GM19099 (cell line): Measurements from ENCODE around the gene TIAM2.

Source experiments
- POLR2A ChIP-seq: IDR thresholded peaks from 3 replicates; pipeline ENCODE4 v1.6.1; 2011; ENCODE audit warnings: low read depth; ENCODE audit not compliant: insufficient read length; ENCODE audit errors: extremely low read depth

The TIAM2 gene

DNA sequence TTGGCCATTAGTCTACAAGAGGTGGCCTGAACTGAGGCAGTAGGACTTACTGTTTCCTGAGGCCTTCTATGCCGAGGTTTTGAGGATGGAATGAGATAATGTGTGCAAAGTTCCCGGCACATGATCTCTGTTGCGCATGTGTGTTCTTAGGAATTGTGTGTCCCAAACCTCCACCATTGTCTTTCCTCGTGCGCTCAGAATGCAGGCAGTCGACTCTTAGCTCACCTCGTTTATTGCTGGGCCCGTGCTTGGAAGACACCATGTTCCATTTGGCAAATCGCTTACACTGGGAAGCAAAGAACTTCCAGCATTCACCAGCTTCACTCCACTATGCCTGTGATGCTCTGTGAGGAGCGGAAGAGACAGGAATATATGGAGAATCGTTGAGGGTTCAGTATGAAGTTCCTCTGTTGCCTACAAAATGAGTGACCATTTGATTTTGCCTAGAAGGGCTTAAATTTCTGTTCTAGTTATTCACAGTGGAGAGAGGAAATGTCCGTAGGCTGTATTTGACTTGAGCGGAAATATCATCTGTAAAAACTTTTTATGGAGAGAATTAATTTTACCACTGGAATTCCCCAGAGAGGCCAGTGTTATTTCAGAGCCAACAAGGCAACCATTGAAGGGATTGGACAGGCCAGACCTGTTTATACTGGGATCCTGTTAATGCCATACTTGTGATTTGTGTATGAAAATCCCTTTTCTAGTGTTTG lies 193.0 kb downstream of the TIAM2 start:
- TF ChIP-seq POLR2A: no peak

DNA sequence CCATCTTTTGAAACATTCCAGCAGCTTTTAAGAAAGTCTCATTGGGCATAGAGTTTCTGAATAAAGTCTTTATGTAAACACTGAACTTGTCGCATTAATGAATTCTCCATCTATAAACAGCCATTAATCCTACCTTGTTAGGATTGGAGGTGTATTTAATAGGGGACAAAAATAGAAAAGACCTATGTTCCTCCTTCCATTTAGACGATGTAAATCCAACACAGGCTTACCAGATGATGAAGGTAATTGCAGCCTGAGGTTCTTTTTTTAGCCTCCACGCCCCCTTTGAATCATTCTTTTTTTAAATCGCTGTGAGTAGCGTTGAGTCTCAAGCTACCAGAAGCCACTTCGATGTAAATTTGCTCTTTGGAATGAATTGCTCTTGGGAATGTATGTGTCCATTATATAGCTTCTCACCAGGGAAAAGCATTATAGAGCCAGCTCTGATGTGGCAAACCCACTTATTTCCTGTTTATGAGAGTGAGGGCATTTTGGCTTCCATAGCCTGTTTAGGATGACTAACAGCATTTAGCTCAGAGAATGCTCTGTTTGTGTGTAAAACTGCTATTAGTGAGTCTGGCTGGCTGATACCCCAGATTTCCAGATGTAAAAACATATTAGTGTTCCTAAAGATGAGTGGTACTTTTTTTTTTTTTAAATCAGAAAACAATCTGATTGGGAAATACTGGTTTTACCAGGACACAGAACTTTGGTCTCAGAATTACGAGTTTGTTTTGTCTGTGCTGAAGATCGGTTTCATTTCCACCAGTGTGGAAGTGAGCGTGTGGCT lies 193.8 kb downstream of the TIAM2 start:
- no peak for TF ChIP-seq POLR2A

DNA sequence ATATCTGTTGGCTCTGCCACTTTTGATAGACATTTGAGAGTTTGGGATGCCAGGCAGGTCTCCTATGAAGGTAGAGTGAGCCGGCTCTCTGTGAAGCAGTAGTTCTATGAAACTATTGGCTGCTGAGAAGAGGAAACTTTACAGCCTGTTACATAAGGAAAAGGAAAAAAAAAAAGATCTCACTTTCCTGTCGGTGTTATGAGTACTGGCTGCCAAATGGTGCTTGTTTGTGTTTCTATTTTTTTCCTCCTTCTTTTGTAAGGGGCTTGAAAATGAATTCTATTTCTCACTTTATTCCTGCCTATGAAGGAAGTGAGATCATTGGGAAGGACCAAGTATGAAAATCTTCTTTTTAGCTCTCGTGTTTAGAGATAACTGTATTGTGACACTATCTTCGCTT lies 195.6 kb downstream of the TIAM2 start:
- no peak for TF ChIP-seq POLR2A

DNA sequence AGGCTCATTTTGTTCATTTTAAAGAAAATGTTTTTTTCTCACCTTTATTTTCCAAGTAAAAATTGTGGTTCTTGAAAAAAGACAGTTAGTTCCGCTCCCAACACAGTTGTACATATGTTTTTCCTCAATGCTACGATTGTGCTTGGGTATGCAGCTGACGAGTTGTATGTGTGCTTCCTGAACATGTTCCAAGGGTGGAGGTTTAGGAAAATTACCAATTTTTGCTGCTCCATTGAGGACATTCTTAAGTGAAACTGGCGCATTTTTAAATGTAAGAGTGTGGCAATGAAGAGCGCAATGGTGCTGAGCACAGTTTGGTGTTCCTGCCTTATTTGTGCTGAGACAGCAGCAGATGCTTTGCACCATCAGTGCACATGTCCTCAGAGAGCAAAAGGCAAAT lies 198.4 kb downstream of the TIAM2 start:
- no peak for TF ChIP-seq POLR2A

DNA sequence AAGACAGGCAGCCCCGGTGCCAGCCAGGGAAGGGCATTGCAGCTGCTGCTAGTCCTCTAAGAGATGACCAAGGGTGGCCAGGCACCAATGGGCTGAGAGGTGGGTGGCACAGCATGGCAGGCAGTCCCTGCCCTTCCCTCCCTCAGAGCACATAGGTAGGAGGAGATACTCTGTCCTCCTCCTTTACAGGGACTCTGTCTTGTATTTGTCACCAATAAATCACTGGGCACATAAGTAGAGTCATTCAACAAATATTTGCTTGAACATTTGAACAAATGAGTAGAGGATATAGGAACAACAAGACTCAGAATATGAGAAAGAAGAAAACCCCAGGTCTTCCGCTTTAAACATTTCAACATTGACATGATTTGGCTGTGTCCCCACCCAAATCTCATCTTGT lies 199.3 kb downstream of the TIAM2 start:
- no peak for TF ChIP-seq POLR2A

DNA sequence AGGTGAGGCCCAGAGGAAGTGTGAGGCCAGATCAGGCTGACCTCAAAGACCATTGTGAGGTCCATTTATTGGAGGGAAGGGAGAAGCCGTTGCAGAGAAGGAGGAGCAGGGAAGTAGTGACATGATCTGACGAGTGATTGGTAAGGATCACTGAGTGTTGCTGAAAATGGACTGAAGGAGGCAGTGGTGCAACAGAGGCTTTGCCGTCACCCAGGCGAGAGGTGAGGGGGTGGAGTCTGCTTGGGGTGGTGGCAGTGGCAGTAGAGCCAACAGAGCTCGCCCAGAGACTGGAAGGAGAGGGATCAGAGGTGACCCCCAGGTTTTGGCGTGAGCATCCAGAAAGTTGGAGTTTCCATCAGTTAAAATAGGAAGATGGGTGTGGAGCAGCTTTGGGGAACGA lies 200.8 kb downstream of the TIAM2 start:
- TF ChIP-seq POLR2A: no peak

DNA sequence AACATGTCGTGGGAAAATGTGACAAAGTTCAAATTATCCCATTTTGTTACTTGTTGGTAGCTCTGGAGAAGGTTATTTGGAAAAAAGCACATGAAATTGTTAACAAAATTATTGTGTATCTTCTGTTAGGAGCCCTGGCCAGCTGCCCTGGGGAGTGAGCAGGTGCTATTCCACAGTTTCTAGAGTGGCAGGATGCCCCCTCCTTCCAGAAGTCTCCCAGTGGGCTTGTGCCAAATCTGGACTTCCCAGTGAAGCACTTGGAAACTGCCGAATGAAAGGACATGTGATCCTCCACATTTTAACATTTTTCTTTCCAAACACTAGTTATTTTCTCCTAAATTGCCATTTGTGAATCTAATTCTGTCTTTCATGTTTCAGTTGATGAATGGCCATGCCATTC lies 201.8 kb downstream of the TIAM2 start:
- no peak for TF ChIP-seq POLR2A

DNA sequence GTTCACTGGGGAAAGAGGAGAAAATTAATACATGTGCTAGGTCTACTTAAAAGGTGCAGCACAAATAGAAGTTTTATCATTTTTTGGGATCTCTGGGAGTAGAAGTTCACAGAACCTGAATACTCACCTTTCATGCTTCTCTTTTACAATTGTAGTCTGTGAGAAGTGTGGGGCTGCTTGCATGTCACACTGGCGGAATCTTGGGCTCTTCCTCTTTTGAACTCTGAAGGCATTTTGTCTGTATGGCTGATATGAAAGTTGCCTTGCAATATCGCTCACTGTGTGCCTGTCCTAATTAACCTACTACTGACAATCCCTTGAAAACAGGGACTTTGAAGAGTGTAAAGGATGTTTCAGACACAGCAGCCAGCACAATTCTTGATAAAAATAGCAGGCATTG lies 202.8 kb downstream of the TIAM2 start:
- TF ChIP-seq POLR2A: no peak

DNA sequence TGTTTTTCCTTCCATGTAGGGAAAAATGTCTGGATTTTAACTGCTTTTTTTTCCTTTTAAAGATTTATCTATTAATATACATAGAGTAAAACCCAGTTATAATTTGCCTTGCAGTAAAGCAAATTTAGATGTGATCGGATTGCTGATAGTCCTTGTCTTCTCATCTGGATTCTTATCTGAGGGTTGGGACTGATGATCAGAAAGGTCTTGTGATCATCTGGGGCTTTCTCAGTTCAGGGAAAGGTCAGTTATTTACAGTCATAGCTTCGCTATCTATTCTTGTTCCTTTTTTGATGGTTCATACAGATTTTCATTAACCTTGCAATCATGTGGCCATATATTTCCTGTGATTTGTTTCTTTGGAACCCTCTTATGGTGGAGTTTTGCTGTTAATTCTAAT lies 204.9 kb downstream of the TIAM2 start:
- TF ChIP-seq POLR2A: no peak

DNA sequence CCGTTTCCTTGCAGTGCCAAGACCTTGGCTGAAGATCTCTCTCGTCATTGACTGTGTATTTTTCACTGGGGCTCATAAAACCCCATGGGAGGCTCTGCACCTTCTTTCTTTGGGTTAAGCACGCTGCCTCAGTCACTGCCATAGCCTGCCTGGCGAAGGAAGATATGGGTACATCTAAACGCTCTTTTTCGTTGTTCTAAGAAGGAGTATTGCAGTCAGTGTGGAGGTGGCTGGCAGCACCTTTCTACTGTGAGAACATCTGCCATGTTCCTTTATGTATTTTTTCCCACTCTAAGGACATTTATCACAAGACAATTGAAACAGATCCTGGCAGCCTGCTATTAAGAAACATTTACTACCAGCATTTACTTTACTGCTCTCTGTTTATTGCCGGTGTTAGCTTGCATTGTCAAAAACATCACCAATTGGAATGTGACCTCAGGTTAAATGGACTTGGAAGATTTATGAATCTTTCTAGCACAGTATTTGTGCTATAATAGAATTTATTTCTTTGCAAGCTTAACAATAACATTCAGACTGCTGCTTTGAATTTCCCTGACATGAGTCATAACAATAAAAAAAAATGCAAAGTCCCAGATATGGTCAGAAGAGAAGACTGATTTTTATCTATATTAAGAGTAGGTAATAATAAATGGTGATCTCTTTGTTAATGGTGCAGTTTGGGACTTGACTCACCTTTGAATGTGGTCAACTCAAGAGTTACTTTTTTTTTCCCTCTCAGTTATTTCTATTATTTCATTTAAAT lies 206.5 kb downstream of the TIAM2 start:
- no peak for TF ChIP-seq POLR2A

DNA sequence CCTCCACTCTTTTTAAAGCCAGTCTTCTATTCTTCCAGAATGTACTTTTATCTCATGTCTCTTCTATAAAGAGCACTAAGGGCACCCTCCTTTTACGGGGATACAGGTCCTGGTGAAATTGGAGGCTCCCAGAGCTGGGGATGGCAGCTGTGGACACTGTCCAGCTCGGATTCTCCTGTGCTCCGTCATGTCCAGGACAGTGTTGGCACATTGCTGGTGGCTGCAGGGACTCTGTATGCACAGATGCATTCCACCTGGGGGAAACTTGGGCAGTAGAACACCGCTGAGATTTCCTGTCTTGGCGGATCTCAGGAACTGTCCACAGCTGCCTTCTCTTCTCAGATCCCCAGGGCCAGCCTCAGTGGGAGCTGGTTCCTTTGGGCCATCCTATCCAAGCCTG lies 212.1 kb downstream of the TIAM2 start:
- no peak for TF ChIP-seq POLR2A

DNA sequence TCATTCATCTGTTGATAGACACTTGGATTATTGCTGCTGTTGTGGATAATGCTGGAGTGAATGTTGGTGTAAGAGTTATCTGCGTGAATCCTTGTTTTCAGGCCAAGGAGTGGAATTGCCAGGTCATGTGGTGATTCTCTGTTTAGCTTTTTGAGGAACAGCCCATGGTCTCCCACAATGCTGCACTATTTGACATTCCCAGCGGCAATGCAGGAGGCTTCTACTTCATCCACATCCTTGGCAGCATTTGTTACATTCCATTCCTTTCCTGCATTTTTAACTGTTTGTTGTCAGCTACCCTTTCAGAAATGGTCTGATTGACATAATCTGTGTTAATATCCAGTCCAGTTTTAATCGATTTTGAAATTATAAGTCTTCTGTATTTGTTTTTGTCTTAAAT lies 217.0 kb downstream of the TIAM2 start:
- TF ChIP-seq POLR2A: no peak

DNA sequence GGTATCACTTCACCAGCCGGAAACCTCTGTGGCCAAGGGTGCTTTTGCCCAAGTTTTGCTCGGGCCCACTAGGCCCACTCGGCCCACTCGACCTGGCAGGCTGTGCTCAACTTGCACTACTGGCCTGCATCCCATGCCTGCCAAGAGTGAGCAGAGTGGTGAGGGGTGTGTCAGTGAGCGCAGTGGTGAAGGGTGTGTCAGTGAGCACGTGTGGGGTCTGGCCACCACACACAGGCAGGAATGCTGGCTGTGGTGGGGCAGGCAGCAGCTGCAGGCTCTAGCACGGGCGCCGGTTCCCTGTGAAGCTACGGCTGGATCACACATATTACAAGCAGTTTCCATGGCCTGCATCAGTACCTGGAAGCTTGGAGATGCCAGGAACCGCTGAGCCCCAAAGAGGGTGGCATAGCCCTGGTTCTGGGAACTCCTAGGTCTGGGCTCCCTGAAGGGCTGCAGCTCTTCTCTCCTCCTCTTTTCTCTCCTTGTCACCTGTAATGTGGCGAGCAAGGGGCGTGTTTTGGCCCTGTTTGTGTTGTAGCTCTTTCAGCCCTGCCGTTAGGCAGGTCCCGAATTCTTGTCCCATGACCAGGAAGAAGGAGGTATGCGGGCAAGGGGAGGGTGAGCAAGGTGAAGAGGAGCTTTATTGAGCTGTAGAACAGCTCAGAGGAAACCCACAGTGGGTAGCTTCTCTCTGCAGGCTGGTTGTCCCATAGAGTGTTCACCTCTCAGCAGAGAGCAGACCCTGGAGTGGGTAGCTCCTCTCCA lies 217.7 kb downstream of the TIAM2 start:
- no peak for TF ChIP-seq POLR2A

DNA sequence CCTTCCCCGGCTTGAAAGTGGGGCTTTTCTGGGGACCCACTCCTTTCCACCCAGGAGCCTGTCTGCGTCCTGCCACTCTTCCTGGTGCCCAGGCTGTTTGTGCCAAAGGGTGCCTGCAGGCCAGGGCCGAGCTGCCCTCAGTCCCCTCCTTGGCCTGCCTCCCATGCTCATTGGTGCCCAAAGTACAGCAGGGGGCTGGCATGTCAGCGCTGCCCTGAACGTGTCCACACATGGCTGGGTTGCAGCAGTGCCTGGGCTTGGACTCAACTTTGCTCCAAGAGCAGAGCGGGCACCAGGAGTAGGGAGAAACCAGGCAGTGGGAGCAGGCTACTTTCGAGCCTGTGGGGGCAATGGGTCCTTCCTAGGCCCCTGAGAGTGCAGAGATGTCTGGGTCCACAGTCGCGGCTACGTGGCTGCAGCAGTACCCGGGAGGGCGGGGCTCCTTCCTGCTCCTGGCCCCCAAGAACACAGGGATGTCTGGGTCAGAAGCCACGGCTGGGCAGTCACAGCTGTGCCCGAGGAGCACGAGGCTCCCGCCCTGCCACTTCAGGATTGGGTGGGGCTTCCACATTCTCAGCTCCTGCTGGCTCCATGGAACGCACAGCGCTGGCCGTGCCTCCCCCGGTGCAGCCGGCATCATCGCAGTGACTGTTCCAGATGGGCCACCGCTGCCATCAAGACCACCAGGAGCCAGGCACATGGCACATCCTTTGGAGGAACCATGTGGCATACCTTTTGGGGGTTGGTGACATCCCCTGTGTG lies 218.7 kb downstream of the TIAM2 start:
- TF ChIP-seq POLR2A: no peak
